Suprapubic skin (tissue), 3 donors: ENCODE measurements around the gene CHRDL2.

Experiments used
- POLR2A ChIP-seq, 2 donors: fragments of 450-650 bp; IDR thresholded peaks; one replicate each; pipeline ENCODE4 v1.6.1; 2017; ENCODE audit warnings: antibody characterized with exemption in 2 of 2, mild to moderate bottlenecking in 2 of 2, moderate library complexity in 2 of 2
- TF ChIP-seq, protein P1 (sequence below), 2 donors: fragments of 200-600 bp in 1 of 2; fragments of 450-650 bp in 1 of 2; sonication (generic) in 1 of 2; IDR thresholded peaks; one replicate each; pipeline ENCODE4 v1.5.1; 2016 to 2019; ENCODE audit warnings: antibody characterized with exemption in 2 of 2, mild to moderate bottlenecking in 1 of 2, moderate library complexity in 1 of 2

DNA sequence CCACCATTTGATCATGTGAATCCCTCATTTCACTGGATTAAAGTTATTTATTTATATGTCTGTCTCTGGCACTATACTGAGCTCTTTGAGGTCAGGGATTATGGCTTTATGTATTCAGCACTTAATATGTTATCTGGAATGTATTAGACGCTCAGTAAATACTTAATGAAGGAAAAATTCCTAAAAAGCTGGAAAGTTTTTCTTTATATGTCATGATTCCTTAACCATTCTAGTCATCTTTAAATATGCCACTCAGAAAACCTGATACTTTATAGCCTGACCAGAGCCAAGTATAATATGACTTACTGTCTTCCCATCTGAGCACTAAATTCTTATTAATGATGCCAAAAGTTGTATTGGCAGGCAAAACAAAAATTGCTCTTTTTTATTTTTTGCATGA is 44.5 kb upstream of the CHRDL2 start:
- TF ChIP-seq, protein P1, sequence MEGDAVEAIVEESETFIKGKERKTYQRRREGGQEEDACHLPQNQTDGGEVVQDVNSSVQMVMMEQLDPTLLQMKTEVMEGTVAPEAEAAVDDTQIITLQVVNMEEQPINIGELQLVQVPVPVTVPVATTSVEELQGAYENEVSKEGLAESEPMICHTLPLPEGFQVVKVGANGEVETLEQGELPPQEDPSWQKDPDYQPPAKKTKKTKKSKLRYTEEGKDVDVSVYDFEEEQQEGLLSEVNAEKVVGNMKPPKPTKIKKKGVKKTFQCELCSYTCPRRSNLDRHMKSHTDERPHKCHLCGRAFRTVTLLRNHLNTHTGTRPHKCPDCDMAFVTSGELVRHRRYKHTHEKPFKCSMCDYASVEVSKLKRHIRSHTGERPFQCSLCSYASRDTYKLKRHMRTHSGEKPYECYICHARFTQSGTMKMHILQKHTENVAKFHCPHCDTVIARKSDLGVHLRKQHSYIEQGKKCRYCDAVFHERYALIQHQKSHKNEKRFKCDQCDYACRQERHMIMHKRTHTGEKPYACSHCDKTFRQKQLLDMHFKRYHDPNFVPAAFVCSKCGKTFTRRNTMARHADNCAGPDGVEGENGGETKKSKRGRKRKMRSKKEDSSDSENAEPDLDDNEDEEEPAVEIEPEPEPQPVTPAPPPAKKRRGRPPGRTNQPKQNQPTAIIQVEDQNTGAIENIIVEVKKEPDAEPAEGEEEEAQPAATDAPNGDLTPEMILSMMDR (IDR thresholded peaks at IDR 0.05), result no peak
- TF ChIP-seq POLR2A (IDR thresholded peaks at IDR 0.05), result no peak
